Stimulated activated CD4-positive, alpha-beta T cell treated with anti-CD3 and anti-CD28 coated beads, Interleukin-1b, Interleukin-23, amount 100 ng/mL, for 48 hours (primary cell): ENCODE data around the gene UPP1.
"Not testable (repeated sequence)": the region's sequence is repeated elsewhere in the genome, so short reads cannot be mapped to it uniquely, and the experiment has no call there.

Source experiments
- DNase-seq: peaks from one replicate; pipeline ENCODE4 v3.0.0-alpha.2; 2020

UPP1 gene

DNA sequence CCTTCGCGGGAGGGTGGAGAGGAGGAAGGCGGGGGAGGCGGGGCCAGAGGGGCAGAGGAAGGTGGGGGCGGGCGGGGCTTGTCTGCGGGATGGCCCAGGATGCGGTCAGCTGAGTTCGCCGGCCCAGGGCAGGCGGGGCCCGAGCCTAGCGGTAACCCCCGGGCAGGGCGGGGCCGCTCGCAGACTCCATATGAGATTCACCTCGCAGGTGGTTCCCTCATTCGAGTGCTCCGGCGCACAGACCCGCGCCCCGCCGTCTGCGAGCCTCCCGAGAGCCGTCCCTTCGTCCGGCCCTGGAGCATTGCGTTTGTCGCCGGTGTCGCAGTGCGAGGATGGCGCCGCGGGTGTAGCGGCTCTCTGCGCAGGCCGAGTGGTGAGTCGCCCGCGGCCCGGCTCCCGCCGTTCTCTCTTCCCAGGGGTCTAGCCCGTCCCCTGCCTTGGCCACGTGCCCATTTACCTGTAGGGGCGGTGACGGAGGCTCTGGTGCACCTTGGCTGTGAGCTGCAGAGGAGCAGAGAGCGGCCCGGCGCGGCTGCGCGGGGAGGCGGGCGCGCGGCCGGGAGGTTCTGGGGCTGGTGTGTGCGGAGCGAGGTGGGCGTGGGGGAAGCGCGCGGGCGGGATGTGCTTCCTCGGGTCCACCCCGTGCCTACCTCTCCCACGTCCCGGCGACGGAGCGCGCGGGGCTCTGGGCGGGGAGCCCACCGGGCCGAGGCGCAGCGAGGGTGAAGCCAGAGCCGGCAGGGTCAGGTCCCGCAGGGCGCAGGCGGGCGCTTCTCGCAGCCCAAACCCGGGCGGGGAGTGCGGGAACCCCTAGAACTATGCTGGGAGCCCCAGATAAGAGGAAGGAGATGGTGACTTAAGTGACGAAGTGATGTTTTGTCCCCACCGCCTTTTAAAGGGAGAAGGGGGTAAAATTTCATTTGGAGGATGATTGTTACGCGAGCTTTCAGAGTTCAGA is at the start of gene UPP1:
UPP1 (plus strand) TSS at position 220 of the 958 bp plus-strand sequence. CDS start 5,519 bp downstream, outside the sequence.
- DNase-seq: peak; percentile 89

DNA sequence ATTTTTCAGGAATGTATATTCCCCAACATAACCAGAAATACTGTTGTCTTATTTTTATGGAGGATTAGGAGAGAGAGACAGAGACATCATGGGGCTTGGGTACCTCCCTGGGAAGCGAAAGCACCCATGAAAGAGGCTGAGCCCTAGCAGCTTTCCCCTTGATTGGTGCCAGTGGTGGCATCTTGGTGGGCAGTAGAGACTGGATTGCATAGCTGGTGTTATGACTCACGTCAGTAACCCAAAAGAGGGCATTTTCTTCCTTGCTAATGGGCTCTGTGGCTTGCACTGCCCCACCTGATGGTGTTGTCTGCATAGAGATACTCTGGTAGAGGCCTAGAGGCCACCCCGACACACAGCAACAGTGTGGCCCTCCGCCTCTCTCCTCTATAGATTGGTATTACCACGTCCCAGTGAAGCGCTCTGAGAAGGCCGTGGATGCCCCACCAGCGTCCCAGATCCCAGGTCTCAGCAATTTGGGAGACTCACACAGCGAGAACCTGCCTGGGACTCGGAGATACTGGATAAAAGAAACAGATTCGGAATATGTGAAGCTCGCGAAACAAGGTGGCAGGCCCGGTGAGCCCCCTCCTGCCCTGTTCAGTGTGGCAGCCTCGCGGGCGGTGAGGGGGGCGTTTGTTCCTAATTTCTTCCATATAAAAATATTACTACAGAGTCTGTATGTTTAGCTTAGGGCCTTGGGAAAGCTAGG is 48.0 kb upstream of the UPP1 start:
- no peak for DNase-seq

DNA sequence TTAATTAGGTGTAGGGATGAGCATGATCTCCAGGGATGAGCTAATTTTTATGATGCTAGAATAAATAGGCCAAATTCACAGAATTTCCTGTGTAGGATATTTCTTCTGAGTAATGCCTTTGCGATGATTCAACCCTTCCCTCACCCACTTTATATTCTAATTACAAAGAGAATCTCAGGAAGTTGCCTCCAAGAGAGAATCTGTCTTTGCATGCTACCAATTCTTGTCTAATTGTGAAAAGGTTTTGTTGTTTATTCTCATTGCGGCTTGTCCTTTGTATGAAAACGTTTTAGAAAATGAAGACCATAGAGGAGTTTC is 47.5 kb upstream of the UPP1 start:
- DNase-seq: no peak

DNA sequence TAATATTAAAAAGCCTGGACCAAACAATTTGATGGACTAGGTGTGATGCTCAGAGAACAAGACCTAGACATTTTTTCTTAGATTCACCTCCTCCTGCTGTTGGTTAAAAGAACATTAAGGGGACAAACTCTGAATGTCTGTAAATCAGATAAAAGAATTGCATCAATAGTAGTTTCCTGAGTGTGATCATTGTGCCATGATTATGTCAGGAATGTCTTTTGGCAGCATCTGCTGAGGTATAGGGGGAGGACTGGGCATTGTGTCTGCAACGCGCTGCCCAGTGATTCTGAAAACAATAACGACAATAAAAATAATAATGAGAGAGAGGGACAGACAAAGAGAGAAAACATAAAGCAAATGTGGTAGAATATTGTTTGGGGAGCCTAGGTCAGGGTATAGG is 46.8 kb upstream of the UPP1 start:
- no peak for DNase-seq

DNA sequence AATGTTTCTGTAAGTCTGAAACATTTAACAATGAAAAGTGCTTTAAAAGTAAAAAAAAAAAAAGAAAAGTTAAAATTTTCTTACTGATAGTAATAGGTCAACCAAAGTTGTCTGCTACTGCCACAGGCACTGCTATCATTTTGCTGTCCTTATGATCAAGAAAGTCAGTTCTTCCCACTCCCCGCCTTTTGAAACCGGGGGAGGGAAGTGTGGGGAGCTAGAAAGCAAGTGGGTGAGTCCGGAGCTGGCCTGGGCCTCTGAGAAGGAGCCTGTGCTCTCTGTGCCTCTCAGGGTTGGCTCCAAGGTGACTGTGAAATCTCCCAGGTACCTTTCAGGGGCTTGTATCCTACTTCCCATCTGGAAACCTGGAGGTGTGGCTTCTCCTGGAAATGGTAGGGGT is 46.4 kb upstream of the UPP1 start:
- DNase-seq: no peak

DNA sequence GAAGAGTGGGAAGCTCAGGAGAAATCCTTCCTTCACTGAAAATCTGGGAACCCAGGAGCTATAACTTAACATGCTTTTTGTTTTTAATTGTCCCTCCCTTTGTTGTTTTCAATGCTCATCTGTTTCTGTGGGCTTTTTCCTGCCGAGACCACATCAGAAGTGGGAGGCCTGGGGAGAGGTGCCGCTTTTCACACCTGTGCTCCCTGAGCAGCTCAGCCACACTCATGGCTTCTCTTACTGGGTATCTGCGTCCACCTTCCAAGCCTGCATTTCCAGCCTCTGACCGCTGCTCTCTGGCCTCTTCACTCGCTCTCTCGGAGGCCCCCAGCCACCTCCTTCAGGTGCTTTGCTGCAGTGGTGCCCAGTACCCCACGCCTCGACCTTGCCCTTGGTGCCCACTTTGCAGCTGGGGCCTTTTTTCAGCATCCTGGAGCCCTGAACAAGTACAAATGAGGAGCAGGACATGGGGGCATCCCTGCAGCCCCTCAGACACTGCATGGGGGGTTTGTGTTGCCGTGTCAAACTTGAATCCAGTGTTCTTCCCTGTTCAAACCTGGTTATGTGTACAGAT is 43.8 kb upstream of the UPP1 start:
- DNase-seq: no peak

DNA sequence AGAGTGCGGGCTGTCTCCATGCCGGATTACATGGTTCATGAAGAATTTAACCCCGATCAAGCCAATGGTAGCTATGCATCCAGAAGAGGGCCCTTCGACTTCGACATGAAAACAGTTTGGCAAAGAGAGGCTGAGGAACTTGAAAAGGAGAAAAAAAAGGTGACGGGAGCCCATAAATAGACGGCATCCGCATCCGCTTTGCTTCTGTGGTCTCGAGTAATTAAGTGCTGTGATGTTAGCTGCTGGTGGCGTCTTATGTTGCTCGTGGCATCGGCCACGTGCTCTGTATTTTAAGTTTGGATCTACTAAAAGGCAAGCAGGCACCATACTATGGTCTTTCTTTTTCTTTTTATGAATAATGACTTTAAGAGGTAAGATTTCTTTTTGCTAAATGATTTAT is 42.6 kb upstream of the UPP1 start:
- DNase-seq: no peak

DNA sequence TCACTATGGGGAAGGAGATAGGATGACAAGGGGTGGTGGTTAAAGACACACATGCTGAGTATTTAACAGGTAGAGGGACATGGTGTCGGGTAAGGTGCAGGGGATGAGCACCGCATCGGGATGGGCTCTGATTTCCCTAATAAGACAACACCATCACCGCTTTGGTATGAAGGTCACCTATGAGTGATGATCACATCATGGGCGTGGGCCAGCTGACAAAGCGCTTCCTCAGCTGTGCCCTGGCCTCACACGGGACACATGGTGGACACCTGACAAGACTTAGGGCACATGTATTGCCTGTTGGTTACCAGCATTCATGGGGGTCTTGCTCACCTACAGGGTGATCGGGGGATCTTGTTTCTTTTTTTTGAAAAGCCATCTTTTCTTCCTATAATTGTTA is 41.0 kb upstream of the UPP1 start:
- no peak for DNase-seq

DNA sequence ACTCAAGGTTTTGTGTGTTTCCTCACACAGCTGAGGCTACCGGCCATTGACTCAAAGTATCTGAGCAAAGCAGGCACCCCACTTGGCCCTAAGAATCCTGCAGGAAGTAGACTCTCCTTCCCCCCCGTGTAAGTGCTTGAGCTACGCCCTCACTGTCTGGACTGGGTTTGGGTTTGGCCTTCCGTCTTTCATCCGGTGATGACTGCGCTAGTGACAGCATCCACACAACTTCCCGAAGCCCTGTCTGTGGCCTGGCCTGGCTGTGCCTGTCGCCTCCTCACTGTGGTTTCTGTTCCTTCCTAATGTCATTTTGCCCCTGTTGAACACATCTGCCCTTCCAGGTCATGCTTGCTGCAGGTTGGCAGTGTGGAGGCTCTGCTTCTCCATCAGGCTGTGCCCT is 39.2 kb upstream of the UPP1 start:
- no peak for DNase-seq

DNA sequence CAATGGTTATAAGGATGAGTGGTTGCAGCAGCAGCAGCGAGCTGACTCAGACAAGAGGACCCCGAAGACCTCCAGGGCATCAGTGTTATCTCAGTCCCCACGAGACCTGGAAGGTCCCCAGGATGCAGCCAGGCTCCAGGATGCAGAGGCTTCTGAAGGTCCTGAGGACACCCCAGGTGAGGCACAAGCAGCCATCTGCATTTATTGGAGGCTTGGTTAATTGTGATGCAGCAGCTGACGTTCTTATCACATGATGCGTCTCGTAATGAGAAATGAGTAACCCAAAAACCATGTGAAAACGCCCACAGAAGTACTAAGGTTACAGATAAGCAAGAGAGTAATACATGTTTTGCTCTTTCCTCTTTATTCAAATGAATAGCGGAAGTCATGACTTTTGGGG is 36.3 kb upstream of the UPP1 start:
- no peak for DNase-seq

DNA sequence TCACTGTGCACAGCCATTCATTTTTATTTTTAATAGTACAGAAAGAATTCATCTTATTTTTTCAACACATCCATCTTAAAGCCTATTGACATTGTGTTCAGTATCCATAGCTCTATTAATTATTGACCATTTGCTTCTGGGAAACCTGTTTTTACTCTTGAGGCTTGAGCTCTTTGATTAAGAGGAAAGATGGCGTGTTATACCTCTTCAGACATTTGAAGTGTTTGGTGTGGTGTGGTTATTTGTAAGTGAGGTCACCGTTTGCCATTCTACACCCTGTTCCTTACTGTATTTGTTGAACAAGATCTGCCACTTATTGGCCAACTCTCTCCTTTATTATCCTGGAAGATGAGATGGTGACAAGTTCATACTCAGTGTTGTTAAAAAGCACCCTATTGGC is 35.3 kb upstream of the UPP1 start:
- no peak for DNase-seq

DNA sequence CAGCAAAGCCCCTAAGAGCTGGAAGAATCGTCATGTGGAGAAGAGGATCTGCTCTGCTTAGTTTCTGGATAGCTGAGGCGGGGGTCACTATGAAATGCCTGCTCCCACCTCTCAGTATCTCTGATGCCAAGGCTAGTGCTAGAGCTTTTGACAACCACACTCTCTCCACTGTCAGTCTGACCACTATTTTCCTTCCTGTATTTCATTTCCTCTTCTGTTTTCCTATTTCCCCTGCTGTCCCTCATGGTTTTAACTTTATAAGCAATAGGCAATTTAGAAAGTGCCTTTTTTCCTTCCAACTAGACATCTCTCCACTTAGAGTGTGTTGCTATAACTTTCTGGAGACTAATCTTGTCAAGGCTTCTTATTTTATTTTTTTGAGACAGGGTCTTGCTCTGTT is 30.1 kb upstream of the UPP1 start:
- DNase-seq: no peak

DNA sequence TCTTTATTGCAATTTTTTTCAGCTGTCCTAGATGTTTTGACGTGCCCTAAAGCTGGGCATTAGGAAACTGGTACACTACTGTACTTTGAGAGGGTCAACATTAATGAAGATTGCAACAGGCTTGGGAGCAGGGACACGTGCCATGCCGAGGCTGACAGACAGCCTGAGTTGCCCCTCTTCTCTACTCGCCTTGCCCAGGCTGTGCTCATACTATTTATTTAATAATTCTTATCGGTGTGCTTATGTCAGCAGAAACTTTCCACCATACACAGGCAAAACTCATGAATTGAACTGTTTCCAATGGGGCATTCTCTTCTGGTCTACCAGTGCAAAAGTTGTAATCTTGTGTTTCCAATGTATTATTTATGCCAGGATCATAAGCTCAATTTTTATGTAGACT is 29.4 kb upstream of the UPP1 start:
- DNase-seq: no peak

DNA sequence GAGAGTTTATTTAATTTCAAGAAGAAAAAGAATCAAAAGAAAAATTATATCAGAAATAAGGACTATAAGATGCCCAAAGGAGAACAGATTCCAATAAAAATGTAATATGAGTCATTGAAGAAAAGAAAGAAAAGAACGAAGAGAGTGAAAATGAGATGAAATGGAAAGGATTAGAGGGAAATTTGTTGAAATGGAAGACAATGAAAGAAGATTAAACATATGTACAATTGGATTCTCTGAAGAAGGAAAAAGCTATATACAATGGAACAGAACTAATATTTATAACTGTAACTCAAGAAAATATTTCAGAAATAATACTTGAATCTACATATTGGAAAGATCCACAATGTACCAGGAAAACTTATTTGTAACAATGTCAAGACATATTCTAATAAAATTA is 25.1 kb upstream of the UPP1 start:
- DNase-seq: no peak

DNA sequence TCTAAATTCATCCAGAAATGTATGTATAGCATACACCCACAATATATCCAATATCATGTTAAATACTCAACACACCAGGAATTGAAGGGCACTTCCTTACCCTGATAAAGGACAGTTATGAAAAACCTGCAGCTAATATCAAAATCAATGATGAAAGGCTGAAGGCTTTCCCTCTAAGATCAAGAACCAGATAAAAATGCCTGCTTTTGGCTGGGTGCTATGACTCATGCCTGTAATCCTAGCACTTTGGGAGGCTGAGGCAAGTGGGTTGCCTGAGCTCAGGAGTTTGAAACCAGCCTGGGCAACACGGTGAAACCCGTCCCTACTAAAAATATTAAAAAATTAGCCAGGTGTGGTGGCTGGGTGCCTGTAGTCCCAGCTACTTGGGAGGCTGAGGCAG is 21.6 kb upstream of the UPP1 start:
- DNase-seq: no peak

DNA sequence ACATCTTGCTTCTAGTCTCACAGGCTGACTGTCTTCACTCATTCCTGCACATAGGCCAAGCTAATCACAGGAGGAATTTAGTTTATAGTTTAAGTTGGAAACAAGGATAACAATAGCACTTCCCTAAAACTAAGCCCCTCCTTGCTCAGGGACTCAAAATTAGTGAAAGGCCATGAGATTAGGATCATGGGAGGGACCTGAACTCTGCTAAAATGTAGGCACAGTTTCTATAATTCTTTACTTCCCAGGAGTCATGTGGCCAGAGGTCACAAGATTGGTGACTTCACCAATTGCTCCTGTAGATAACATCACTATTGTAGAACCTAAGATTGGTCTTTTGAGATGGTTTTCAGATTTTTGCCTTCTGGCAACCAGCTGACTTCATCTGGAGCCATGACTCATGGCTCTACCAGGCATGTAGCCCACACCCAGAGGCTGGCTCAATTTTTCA is 14.8 kb upstream of the UPP1 start:
- no peak for DNase-seq

DNA sequence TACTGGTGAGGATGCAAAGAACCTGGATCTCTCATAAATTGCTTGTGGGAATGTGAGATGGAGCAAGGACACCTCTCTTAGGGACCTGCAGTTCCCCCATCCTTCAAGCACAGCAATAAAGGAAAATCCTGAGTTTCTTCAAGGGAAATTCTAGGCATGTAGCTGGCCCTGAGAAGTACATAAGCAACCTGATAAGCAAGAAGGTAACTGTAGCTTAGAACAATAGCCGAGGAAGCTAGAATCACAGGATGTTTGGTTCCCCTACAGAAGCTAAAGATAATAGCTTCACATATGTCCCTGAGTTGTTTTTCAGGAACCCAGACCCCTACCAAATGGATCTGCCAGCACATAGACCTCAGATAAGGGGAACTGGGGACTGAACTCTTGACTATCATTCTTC is 11.6 kb upstream of the UPP1 start:
- no peak for DNase-seq

DNA sequence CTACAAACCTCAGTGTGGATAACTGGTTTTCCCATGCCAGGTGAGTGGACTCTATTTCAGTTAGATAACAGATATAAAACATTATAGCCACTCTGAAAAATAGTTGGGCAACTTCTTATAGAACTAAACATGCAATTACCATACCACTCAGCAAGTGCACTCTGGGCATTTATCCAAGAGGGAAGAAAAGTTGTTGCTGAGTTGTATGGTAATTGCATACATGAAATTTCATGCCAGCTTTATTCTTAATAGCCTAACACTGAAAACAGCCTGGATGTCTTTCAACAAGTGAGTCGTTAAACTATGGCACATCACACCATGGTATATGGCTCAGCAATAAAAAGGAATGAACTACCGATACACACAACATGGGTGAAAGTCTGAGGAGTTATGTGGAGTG is 10.6 kb upstream of the UPP1 start:
- no peak for DNase-seq

DNA sequence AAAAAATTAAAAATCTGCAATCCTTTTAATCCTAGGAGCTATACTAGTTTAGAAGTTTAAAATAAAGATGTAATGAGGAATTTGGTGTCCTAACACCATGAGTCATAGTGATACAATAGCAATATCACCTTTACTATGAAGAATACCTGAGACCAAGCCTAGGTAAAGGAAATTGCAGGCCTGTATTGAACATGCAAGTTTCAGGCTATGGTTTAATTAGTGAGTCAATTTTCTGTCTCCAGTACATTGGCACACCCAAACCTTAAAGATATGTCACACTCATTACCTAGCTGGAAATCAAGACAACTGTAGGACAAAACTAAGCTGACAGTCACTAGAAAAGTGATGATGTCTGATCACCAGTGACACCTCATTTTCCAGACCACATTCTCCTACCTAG is 6.7 kb upstream of the UPP1 start:
- not testable (repeated sequence) for DNase-seq

DNA sequence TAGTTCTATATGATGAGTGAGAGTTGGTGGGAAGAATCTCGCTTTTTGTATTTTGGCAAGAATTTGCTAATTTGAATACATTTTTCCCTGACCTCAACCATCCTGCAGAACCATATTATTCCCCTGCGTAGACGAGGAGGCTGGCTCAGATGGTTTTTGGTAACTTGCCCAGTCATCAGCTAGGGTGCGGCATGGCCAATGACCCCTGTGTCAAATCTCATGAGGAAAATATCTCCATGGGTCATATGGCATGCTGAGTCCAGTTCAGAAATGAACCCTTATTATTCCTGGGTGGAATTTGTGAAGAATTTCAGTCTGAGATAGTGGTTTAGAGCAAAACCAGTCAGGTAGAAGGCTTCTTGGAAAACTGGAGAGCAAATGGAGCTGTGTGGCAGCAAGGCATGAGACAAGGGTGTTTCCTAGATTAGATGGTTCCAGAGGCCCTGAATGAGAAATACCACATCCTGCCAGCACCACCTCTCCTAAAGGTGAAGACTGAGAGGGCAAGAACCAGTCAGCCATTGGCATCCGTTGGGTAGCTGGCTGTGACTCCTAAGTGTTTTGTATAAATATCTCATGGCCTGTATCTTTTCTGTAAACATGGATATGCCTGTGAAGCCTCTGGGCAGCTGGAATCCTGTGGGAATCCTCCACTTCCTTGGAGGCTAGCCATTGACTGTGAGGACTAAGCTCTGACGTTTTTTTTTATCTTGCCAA is 5.8 kb upstream of the UPP1 start:
- peak; percentile 41 for DNase-seq

DNA sequence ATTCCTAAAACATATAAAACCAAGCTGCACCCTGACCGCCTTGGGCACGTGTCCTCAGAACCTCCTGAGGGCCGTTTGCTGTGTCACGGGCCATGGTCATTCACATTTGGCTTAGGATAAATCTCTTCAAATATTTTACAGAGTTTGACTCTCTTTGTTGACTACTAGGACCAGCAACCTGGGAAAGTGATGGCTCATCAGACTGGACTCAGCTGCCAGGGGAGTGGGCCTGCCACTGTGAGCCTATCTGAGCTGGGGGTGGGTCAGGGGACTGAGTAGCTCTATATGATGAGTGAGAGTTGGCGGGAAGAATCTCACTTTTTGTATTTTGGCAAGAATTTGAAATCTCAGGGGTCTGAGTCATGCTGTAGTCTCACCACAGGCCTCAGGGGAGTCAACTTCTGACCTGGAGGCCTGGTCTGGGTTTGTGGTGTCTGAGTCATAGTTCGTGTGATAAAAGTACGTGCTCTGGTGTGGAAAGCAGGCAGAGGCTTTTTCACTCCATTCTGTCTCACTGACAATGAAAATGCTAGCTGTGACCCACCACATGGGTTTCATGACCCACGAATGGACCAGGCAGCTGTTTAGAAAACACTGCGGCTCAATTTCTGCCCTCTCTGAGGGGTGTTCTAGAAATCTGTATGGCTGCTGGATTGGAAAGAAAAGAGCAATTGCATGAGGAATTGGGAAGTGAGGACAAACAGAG is 4.2 kb upstream of the UPP1 start:
- DNase-seq: peak; percentile 85

DNA sequence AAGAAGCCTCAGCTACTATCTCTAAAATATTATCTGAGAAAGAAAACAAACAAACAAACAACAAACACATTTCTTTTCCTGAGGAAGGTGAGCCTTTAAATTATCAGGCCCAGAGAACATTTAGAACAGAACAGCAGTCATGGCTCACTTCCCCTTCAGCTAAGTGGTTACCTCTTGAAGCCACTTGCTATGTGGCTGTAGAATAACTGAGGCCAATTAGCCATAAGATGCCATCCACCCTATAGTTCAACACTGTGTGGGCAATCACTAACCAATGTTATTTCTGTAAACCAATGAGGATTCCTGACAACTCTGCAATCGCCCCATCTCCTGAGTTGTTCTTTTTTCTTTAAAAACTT is 3.7 kb upstream of the UPP1 start:
- DNase-seq: no peak

DNA sequence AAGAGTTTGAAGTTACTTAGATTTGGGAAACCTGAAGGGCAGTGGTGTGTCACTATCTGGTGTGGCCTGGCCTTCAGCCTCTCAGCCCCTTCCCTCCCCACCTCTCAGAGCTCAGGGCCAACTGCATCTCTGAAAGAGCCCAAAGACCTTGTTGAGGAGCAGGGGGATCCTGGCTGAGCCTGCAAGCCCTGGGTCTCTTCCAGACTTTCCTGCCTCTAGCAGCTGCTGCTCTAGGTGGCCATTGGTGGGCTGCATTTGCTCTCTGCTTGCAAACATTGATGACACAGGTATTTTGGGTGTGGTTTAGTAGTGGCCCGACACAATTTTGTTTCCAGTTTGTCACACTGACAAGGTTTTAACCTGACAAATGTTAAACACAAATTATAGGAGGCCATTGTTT is 3.1 kb upstream of the UPP1 start:
- no peak for DNase-seq
